K562 (cell line): ENCODE results near the gene MYMK. TPM values are rescaled to one million over a fixed set of nuclear protein-coding genes. Genes with fewer than 3 reads are reported as not detected.

Experiments used
- BMI1 ChIP-seq: fragments of 150-350 bp; IDR thresholded peaks from 2 replicates; pipeline ENCODE4 v1.6.1; 2014; ENCODE audit warnings: low read length
- CBX3 ChIP-seq, 2 experiments: IDR thresholded peaks; 1 replicate in 1 of 2; 2 replicates in 1 of 2; pipeline ENCODE4 v1.6.1; 2012; ENCODE audit warnings: inconsistent platforms in 2 of 2, low read length in 2 of 2, borderline replicate concordance in 1 of 2, control low read depth in 1 of 2
- CXXC5 ChIP-seq: fragments of 250-450 bp; sonication (Bioruptor Pico); IDR thresholded peaks from 2 replicates; pipeline ENCODE4 v1.8.0; 2022; ENCODE audit warnings: inconsistent platforms, mild to moderate bottlenecking, moderate library complexity
- E2F1 ChIP-seq: sonication (generic); formaldehyde crosslinking; IDR thresholded peaks from 2 replicates; pipeline ENCODE4 v1.8.1; 2023; ENCODE audit warnings: mild to moderate bottlenecking, missing genetic modification reagents, moderate library complexity
- FOS ChIP-seq: IDR thresholded peaks from 3 replicates; pipeline ENCODE4 v1.6.1; 2011; ENCODE audit not compliant: insufficient read length; ENCODE audit errors: extremely low read depth
- KLF13 ChIP-seq: fragments of 450-650 bp; IDR thresholded peaks from 2 replicates; pipeline ENCODE4 v1.6.1; 2016; ENCODE audit warnings: missing genetic modification characterization, low read depth, mild to moderate bottlenecking, missing compliant biosample characterization, moderate library complexity, borderline replicate concordance
- MAX ChIP-seq: sonication (generic); formaldehyde crosslinking; IDR thresholded peaks from 2 replicates; pipeline ENCODE4 v1.9.0; 2022; ENCODE audit warnings: mild to moderate bottlenecking, missing genetic modification reagents
- MTA2 ChIP-seq: fragments of 450-650 bp; IDR thresholded peaks from 2 replicates; pipeline ENCODE4 v1.6.1; 2016; ENCODE audit warnings: low read depth
- PHB ChIP-seq: fragments of 250-450 bp; sonication (Bioruptor Pico); IDR thresholded peaks from 2 replicates; pipeline ENCODE4 v1.5.0; 2021
- RBBP5 ChIP-seq: fragments of 200-600 bp; sonication (generic); IDR thresholded peaks from 2 replicates; pipeline ENCODE4 v1.6.1; 2012; ENCODE audit warnings: borderline replicate concordance, mild to moderate bottlenecking, low read length, control low read depth, inconsistent platforms; ENCODE audit not compliant: insufficient read depth, poor library complexity, severe bottlenecking
- ZNF143 ChIP-seq: sonication (generic); formaldehyde crosslinking; IDR thresholded peaks from 2 replicates; pipeline ENCODE4 v1.9.0; 2022; ENCODE audit warnings: mild to moderate bottlenecking, missing genetic modification reagents
- ZNF354B ChIP-seq: fragments of 250-450 bp; sonication (Bioruptor Pico); IDR thresholded peaks from 2 replicates; pipeline ENCODE4 v1.4.0; 2020
- polyA plus RNA-seq, 8 experiments: library from polyadenylated mRNA; depleted of rRNA in 4 of 8; stranded (reverse) in 5 of 8; unstranded in 3 of 8; fragments of >200 nt; fragmentation: Nextera tagmentation in 2 of 8; fragmentation: Illumina TruSeq in 1 of 8; extraction: Ambion mirVana in 2 of 8; extraction: Trizol in 1 of 8; gene quantifications; 2 replicates each; pipeline versions ENCODE4 v1.2.1 to v1.2.3, GENCODE V29; 2011 to 2014; ENCODE audit warnings: inconsistent platforms in 1 of 8, missing spikeins in 1 of 8
- total RNA-seq, 7 experiments: library from RNA; depleted of rRNA in 6 of 7; stranded (reverse); fragments of >200 nt in 6 of 7; fragmentation: Illumina TruSeq in 2 of 7; extraction: Trizol in 2 of 7; gene quantifications; 2 replicates each; pipeline versions ENCODE4 v1.2.1 to v1.2.3, GENCODE V29; 2011 to 2021; ENCODE audit warnings: low replicate concordance in 1 of 7

The MYMK gene
- total and polyA plus RNA-seq, 9 of the 15 experiments (the other 6 are each of a cell fraction or from before 2014, with no cell fraction given): not detected

- TF ChIP-seq RBBP5 (no peak), MAX (no peak), ZNF354B (no peak), CXXC5 (CRISPR knock-in tag) (no peak), BMI1 (no peak), MTA2 (no peak), FOS (no peak), ZNF143 (CRISPR knock-in tag) (no peak), PHB (CRISPR knock-in tag) (no peak), KLF13 (tag) (no peak), E2F1 (no peak), CBX3 (IDR thresholded peaks at IDR 0.05; ENCODE audit: borderline replicate concordance in 1 of 2, low read length in 2 of 2) (no peak)
- TF ChIP-seq, all 486 proteins: peak for 0
Observed at GRCh38 chr9:133528876-133529241, 4.1 kb upstream of the MYMK start (continued).
